PC-9 (cell line): ENCODE measurements around the gene MICALL1. TPM values are rescaled to one million over a fixed set of nuclear protein-coding genes. Genes with fewer than 3 reads are reported as not detected.

Source experiments
- BruUV-seq: library from RNA; stranded (reverse); fragments of 400-500 nt; replicated peaks from 2 replicates; lab custom pipeline; 2021; lab: Mats Ljungman, UMichigan
- CTCF ChIA-PET: fragments of 300-600 bp; sonication (Branson Sonifier 250); formaldehyde crosslinking; loops from one replicate; lab custom pipeline; 2022; ENCODE audit warnings: antibody characterized with exemption; lab: Charles Lee
- POLR2A ChIA-PET: fragments of 300-600 bp; sonication (Branson Sonifier 250); formaldehyde crosslinking; loops from one replicate; lab custom pipeline; 2022; ENCODE audit warnings: antibody characterized with exemption; ENCODE audit not compliant: unreplicated experiment; lab: Charles Lee
- DNase-seq, 2 experiments: peaks; one replicate each; pipeline versions ENCODE4 v3.0.0 to v3.0.0-alpha.2; 2015 to 2022; ENCODE audit warnings: mixed read lengths in 1 of 2
- H2AFZ ChIP-seq: fragments of 200-600 bp; sonication (generic); 2 replicates; pipeline ENCODE4 v1.8.1; 2017; ENCODE audit warnings: antibody characterized with exemption
- H3F3A ChIP-seq: fragments of 200-600 bp; sonication (generic); 2 replicates; pipeline ENCODE4 v1.8.1; 2017; ENCODE audit warnings: antibody characterized with exemption, mild to moderate bottlenecking, low read depth; ENCODE audit not compliant: insufficient read depth
- H3K27ac ChIP-seq: fragments of 200-600 bp; sonication (generic); 2 replicates; pipeline ENCODE4 v1.6.1; 2016; ENCODE audit warnings: mixed run types
- H3K27me3 ChIP-seq: fragments of 200-600 bp; sonication (generic); 2 replicates; pipeline ENCODE4 v1.6.1; 2016; ENCODE audit warnings: low read depth, mixed run types; ENCODE audit not compliant: insufficient read depth
- H3K36me3 ChIP-seq: fragments of 200-600 bp; sonication (generic); 2 replicates; pipeline ENCODE4 v1.6.1; 2016; ENCODE audit warnings: low read depth, mixed run types
- H3K4me1 ChIP-seq: fragments of 200-600 bp; sonication (generic); replicated peaks from 2 replicates; pipeline ENCODE4 v1.6.1; 2016; ENCODE audit warnings: mixed run types; ENCODE audit not compliant: insufficient read depth
- H3K4me2 ChIP-seq: fragments of 200-600 bp; sonication (generic); 2 replicates; pipeline ENCODE4 v1.6.1; 2017; ENCODE audit warnings: mixed run types
- H3K4me3 ChIP-seq: fragments of 200-600 bp; sonication (generic); 2 replicates; pipeline ENCODE4 v1.6.1; 2016; ENCODE audit warnings: mixed run types
- H3K79me2 ChIP-seq: fragments of 200-600 bp; sonication (generic); 2 replicates; pipeline ENCODE4 v1.6.1; 2017; ENCODE audit warnings: low read depth, mixed run types
- H3K9me2 ChIP-seq: fragments of 200-600 bp; sonication (generic); 2 replicates; pipeline ENCODE4 v1.8.1; 2017; ENCODE audit warnings: mild to moderate bottlenecking; ENCODE audit not compliant: insufficient read depth
- H3K9me3 ChIP-seq: fragments of 200-600 bp; sonication (generic); 2 replicates; pipeline ENCODE4 v1.8.1; 2016; ENCODE audit warnings: low read depth; ENCODE audit not compliant: insufficient read depth
- H4K20me1 ChIP-seq: fragments of 200-600 bp; sonication (generic); 2 replicates; pipeline ENCODE4 v1.8.1; 2017; ENCODE audit not compliant: insufficient read depth
- EZH2 ChIP-seq: fragments of 200-600 bp; sonication (generic); IDR thresholded peaks from 2 replicates; pipeline ENCODE4 v1.8.0; 2017; ENCODE audit warnings: antibody characterized with exemption, low read depth
- intact Hi-C: fragments of 100-400 bp; cut with micrococcal nuclease; formaldehyde crosslinking; loops from one replicate; pipeline ENCODE4 v1.10.0; 2022; ENCODE audit not compliant: unreplicated experiment
- total RNA-seq: library from RNA; stranded (reverse); gene quantifications from 2 replicates; pipeline ENCODE4 v1.2.3, GENCODE V29; 2021
- TF ChIP-seq, protein P1 (sequence below): fragments of 200-600 bp; sonication (generic); conservative IDR thresholded peaks from 2 replicates; pipeline ENCODE4 v1.6.1; 2017; ENCODE audit warnings: mixed run types, antibody characterized with exemption, mild to moderate bottlenecking, moderate library complexity

Gene MICALL1
- total RNA-seq, 1 experiment from 2014 or later, result 113 TPM

DNA sequence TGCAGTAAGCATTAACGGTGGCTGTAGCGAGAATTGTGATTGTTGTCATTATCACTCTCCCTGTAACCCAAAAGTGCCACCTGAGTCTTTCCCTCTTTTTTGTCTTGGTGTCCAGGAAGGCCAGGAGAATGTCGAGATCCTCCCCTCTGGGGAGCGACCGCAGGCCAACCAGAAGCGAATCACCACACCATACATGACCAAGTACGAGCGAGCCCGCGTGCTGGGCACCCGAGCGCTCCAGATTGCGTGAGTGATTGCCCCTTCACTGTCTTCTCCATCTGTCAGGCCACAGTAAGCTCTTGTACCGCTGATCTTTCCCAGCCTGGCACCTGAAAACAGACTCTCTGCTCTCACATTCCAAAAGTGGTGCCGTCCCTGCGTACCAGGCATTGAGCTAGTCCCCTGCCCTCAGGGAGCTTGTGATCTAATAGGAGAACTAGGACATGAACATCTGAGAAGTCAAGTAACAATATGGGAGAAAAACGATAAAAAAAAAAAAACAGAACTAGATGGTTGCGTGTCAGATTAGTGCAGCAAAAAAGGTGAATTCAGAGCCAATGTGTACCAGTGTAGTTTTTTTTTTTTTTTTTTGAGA is 53.2 kb downstream of the MICALL1 start:
- no TSS peak for BruUV-seq
- CTCF ChIA-PET, result interaction anchor here (0.6 to 1.2 kb wide), 4 partner anchors 17 to 340 kb away, joined by 3 to 13 read pairs (median 7); no protein-coding TSS in a partner anchor

DNA sequence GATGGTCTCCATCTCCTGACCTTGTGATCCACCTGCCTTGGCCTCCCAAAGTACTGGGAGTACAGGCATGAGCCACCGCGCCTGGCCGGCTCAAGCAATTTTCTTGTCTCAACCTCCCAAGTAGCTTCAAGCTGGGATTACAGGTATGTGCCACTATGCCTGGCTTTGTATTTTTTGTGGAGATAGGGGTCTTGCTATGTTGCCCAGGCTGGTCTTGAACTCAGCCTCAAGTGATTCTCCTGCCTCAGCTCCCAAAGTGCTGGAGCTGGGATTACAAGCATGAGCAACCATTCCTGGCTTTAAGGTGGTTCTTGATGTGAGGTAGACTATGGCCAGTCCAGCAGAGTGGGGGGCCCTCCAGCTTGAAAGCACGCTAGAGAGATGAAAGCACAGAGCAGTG is 55.0 kb downstream of the MICALL1 start:
- Histone ChIP-seq H3K79me2 (peaks cover 16% of the 10 kb centered on the region), H3K4me1 (no peaks in the 10 kb centered on the region), H3K27ac (no peak overlapping the region), H3K36me3 (peaks cover 51% of the 10 kb centered on the region), H3K27me3 (no peaks in the 10 kb centered on the region), H3F3A (peaks cover 30% of the 10 kb centered on the region), H3K9me3 (no peaks in the 10 kb centered on the region), H4K20me1 (peaks cover 11% of the 10 kb centered on the region; the same call in 1 of the 2 replicates), H3K9me2 (no peaks in the 10 kb centered on the region), H3K4me3 (no peak overlapping the region), H3K4me2 (no peak overlapping the region), H2AFZ (no peak overlapping the region)
- intact Hi-C loops, result loop anchor here (10.0 kb wide), 2 partner anchors 356 to 426 kb away; partner anchors contain the start of gene GGA1
- no TSS peak for BruUV-seq
- TF ChIP-seq, protein P1, sequence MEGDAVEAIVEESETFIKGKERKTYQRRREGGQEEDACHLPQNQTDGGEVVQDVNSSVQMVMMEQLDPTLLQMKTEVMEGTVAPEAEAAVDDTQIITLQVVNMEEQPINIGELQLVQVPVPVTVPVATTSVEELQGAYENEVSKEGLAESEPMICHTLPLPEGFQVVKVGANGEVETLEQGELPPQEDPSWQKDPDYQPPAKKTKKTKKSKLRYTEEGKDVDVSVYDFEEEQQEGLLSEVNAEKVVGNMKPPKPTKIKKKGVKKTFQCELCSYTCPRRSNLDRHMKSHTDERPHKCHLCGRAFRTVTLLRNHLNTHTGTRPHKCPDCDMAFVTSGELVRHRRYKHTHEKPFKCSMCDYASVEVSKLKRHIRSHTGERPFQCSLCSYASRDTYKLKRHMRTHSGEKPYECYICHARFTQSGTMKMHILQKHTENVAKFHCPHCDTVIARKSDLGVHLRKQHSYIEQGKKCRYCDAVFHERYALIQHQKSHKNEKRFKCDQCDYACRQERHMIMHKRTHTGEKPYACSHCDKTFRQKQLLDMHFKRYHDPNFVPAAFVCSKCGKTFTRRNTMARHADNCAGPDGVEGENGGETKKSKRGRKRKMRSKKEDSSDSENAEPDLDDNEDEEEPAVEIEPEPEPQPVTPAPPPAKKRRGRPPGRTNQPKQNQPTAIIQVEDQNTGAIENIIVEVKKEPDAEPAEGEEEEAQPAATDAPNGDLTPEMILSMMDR, result no peak
- no peak for TF ChIP-seq EZH2
- ChIA-PET POLR2A (no interaction called here), CTCF (no interaction called here)
- no peak for DNase-seq

More for the DNA sequence above, 53.2 kb downstream of the MICALL1 start:
- Histone ChIP-seq H3K9me2 (no peaks in the 10 kb centered on the region), H3K4me1 (peaks cover 9% of the 10 kb centered on the region), H2AFZ (no peak overlapping the region), H3K27me3 (no peaks in the 10 kb centered on the region), H3K9me3 (no peaks in the 10 kb centered on the region), H3K36me3 (peaks cover 47% of the 10 kb centered on the region), H3K4me2 (no peak overlapping the region), H4K20me1 (peaks cover 3% of the 10 kb centered on the region; the same call in 1 of the 2 replicates), H3K27ac (no peak overlapping the region), H3F3A (peaks cover 24% of the 10 kb centered on the region), H3K79me2 (peaks cover 27% of the 10 kb centered on the region), H3K4me3 (no peak overlapping the region)
- intact Hi-C loops, result no loop called here
- DNase-seq, result no peak
- TF ChIP-seq EZH2, result no peak
- TF ChIP-seq, protein P1, result no peak
- POLR2A ChIA-PET, result interaction anchor here (0.6 to 0.7 kb wide), 2 partner anchors 52 to 270 kb away, joined by 5 to 6 read pairs; no protein-coding TSS in a partner anchor

DNA sequence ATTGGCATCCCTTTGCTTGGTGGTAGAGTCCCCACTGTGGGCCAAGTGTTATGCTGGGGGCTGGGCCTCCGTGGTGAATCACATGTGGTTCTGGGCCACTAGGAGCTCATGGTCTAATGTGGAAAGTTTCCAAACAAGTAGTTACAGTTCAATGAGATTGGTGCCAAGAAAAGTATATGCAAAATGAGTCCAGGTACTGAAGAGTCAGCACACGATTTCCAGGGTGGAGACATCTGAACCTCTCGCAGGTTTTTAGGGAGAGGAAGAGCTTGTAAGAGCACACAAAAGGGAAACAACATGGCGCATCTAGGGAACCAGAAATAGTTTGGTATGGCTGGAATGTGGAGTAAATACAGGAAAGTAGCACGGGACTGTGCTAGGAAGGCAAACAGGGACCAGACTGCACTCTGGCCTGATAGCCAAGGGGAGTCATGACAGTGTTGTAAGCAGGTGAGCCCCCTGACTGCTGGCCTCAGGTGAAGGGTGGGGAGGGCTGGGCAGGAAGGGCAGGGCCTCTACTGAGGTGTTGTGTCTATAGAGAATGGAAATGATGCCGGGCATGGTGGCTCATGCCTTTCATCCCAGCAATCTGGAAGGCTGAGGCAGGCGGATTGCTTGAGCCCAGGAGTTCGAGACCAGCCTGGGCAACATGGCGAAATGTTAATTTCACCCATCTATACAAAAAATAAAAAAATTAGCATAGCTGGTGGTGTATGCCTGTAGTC is 60.0 kb downstream of the MICALL1 start:
- POLR2A ChIA-PET, result interaction anchor here (0.7 kb wide), 1 partner anchor 19 kb away, joined by 3 read pairs; no protein-coding TSS in a partner anchor
- H3K4me2 ChIP-seq, result no peak overlapping the region
- CTCF ChIA-PET, result interaction anchor here (0.7 to 2.1 kb wide), 6 partner anchors 12 to 360 kb away, joined by 3 to 9 read pairs (median 4); partner anchors contain the start of genes C22orf23 and POLR2F

More for the DNA sequence above, 60.0 kb downstream of the MICALL1 start:
- Histone ChIP-seq H3K4me3 (no peak overlapping the region), H3K36me3 (peaks cover 41% of the 10 kb centered on the region), H3K4me1 (no peaks in the 10 kb centered on the region), H3K27ac (no peak overlapping the region), H3K27me3 (no peaks in the 10 kb centered on the region), H2AFZ (no peak overlapping the region), H3F3A (peaks cover 23% of the 10 kb centered on the region), H3K9me2 (no peaks in the 10 kb centered on the region), H3K9me3 (no peaks in the 10 kb centered on the region), H3K79me2 (peaks cover 13% of the 10 kb centered on the region), H4K20me1 (peaks cover 18% of the 10 kb centered on the region)
- intact Hi-C loops, result loop anchor here (1.0 to 10.0 kb wide), 5 partner anchors 31 to 431 kb away; partner anchors contain the start of gene GGA1
- BruUV-seq, result no TSS peak
- no peak for TF ChIP-seq EZH2
- TF ChIP-seq, protein P1, result no peak
- DNase-seq, result no peak
